ENCODE results near the gene SLC13A3. TPM values are rescaled to one million over a fixed set of nuclear protein-coding genes. Genes with fewer than 3 reads are reported as not detected.

SLC13A3 gene
- total RNA-seq, 1 experiment from 2014 or later, result 17.5 TPM

DNA sequence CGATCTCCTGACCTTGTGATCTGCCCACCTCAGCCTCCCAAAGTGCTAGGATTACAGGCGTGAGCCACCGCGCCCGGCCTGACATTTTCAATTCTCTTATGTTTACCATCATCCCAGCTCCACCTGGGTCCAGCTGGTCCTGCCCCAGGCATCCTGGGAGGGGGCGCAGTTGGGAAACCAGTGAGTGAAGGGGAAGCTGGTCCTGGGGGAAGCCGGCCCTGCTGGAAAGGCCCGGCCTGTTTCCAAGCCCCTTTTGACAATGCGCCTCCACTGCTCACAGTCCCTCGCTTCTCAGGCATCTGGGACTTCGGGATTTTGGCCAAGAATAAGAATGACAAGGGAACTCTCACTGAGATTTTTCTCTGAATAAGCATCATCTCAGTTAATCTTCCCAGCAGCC lies 14.2 kb downstream of the SLC13A3 start:
- Mint-ChIP-seq H3K27me3 (ENCODE audit: low read depth) (peaks cover 2% of the 10 kb centered on the region; the same call in 1 of the 2 replicates), H3K36me3 (ENCODE audit: insufficient read depth in 1 of 3, low read depth in 3 of 3) (peaks cover 1 to 6% (median 2%) of the 10 kb centered on the region in 3 experiments; a peak in 4 of 7 replicates), H3K4me1 (peaks cover 37 to 40% of the 10 kb centered on the region in 2 experiments), H3K27ac (no peak overlapping the region), H3K4me3 (no peak overlapping the region), H3K9me3 (no peaks in the 10 kb centered on the region; a peak in 2 of 5 replicates)
- no CpG with 5 or more reads among the region's 11 CpGs for WGBS (ENCODE audit: extremely low coverage, insufficient read length, low lambda C conversion rate)
- Histone ChIP-seq H3K79me2 (ENCODE audit: insufficient read depth, low read length) (no peaks in the 10 kb centered on the region), H3K23me2 (ENCODE audit: insufficient read length, low read depth, low read length, poor library complexity, severe bottlenecking) (no peaks in the 10 kb centered on the region), H3K14ac (ENCODE audit: insufficient read depth, low read length) (no peak overlapping the region), H3K4me2 (ENCODE audit: insufficient read depth, insufficient read length, low read length) (no peak overlapping the region), H2AK5ac (ENCODE audit: insufficient read length, low read length) (no peak overlapping the region), H3K9me3 (ENCODE audit: control insufficient read depth, low read depth, low read length) (no peaks in the 10 kb centered on the region), H3K79me1 (ENCODE audit: insufficient read depth, low read depth, low read length, poor library complexity, severe bottlenecking) (no peaks in the 10 kb centered on the region), H3K9ac (ENCODE audit: extremely low read depth, insufficient read length, low read length) (no peak overlapping the region), H4K5ac (ENCODE audit: insufficient read length, low read depth, low read length) (no peak overlapping the region), H2BK120ac (ENCODE audit: low read depth, low read length, poor library complexity, severe bottlenecking) (no peak overlapping the region), H2BK12ac (ENCODE audit: insufficient read length, low read depth, low read length) (no peak overlapping the region), H3T11ph (ENCODE audit: low read length) (no peak overlapping the region), H2BK20ac (ENCODE audit: low read depth, low read length, poor library complexity, severe bottlenecking) (no peak overlapping the region), H3K56ac (ENCODE audit: insufficient read length, low read depth, low read length) (no peak overlapping the region), H4K91ac (ENCODE audit: insufficient read length, low read depth, low read length) (no peak overlapping the region), H3K23ac (ENCODE audit: insufficient read length, low read depth, low read length) (no peak overlapping the region), H2AFZ (ENCODE audit: low read length) (no peak overlapping the region), H3K18ac (ENCODE audit: insufficient read length, low read depth, low read length) (no peak overlapping the region), H3K4ac (ENCODE audit: low read depth, low read length) (no peak overlapping the region), H4K8ac (replicated peaks; ENCODE audit: insufficient read length, low read depth, low read length) (no peak overlapping the region), H3K27ac (ENCODE audit: insufficient read length, low read depth, low read length) (no peak overlapping the region), H4K20me1 (ENCODE audit: control insufficient read depth, insufficient read depth, insufficient read length) (peaks cover 3% of the 10 kb centered on the region), H2BK5ac (ENCODE audit: insufficient read length, low read length) (no peak overlapping the region), H2BK15ac (ENCODE audit: low read depth, low read length) (no peak overlapping the region), H3K27me3 (ENCODE audit: insufficient read depth, low read length) (no peaks in the 10 kb centered on the region), H3K4me1 (ENCODE audit: insufficient read depth, low read length) (no peaks in the 10 kb centered on the region)
- no peak for DNase-seq
- TF ChIP-seq, protein P1, sequence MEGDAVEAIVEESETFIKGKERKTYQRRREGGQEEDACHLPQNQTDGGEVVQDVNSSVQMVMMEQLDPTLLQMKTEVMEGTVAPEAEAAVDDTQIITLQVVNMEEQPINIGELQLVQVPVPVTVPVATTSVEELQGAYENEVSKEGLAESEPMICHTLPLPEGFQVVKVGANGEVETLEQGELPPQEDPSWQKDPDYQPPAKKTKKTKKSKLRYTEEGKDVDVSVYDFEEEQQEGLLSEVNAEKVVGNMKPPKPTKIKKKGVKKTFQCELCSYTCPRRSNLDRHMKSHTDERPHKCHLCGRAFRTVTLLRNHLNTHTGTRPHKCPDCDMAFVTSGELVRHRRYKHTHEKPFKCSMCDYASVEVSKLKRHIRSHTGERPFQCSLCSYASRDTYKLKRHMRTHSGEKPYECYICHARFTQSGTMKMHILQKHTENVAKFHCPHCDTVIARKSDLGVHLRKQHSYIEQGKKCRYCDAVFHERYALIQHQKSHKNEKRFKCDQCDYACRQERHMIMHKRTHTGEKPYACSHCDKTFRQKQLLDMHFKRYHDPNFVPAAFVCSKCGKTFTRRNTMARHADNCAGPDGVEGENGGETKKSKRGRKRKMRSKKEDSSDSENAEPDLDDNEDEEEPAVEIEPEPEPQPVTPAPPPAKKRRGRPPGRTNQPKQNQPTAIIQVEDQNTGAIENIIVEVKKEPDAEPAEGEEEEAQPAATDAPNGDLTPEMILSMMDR (conservative IDR thresholded peaks at IDR 0.05), result no peak

All from H9 (cell line).